Suprapubic skin (tissue), 4 donors: ENCODE measurements around the gene ATXN7L2. TPM values are rescaled to one million over a fixed set of nuclear protein-coding genes. Genes with fewer than 3 reads are reported as not detected.

Experiments used
- DNase-seq, 2 donors: peaks; one replicate each; pipeline ENCODE4 v3.0.0-alpha.2; 2019; ENCODE audit warnings: low spot score in 2 of 2
- H3K27ac ChIP-seq: fragments of 200-600 bp; sonication (generic); one replicate; pipeline ENCODE4 v1.5.1; 2019
- H3K27me3 ChIP-seq: fragments of 200-600 bp; sonication (generic); one replicate; pipeline ENCODE4 v1.5.1; 2019
- H3K36me3 ChIP-seq: fragments of 200-600 bp; sonication (generic); one replicate; pipeline ENCODE4 v1.5.1; 2019
- H3K4me1 ChIP-seq: fragments of 200-600 bp; sonication (generic); one replicate; pipeline ENCODE4 v1.5.1; 2019
- H3K4me3 ChIP-seq: fragments of 200-600 bp; sonication (generic); one replicate; pipeline ENCODE4 v1.5.1; 2019; ENCODE audit warnings: mild to moderate bottlenecking
- H3K9me3 ChIP-seq: fragments of 200-600 bp; sonication (generic); one replicate; pipeline ENCODE4 v1.5.1; 2019
- CTCF ChIP-seq, 2 donors: fragments of 200-600 bp in 1 of 2; fragments of 450-650 bp in 1 of 2; sonication (generic) in 1 of 2; IDR thresholded peaks; one replicate each; pipeline ENCODE4 v1.5.1; 2016 to 2019; ENCODE audit warnings: antibody characterized with exemption in 2 of 2, mild to moderate bottlenecking in 1 of 2, moderate library complexity in 1 of 2
- EP300 ChIP-seq: sonication (generic); formaldehyde crosslinking; IDR thresholded peaks from one replicate; pipeline ENCODE4 v1.6.1; 2017; ENCODE audit warnings: antibody characterized with exemption
- POLR2A ChIP-seq, 2 donors: fragments of 450-650 bp; IDR thresholded peaks; one replicate each; pipeline ENCODE4 v1.6.1; 2017; ENCODE audit warnings: antibody characterized with exemption in 2 of 2, mild to moderate bottlenecking in 2 of 2, moderate library complexity in 2 of 2
- POLR2AphosphoS5 ChIP-seq, 3 donors: sonication (generic); formaldehyde crosslinking; IDR thresholded peaks; one replicate each; pipeline ENCODE4 v1.6.1; 2017; ENCODE audit warnings: antibody characterized with exemption in 3 of 3
- WGBS: methylation state at CpG from one replicate; pipeline ENCODE4 v1.1.5; 2018; 5-methylcytosine and 5-hydroxymethylcytosine counted together
- total RNA-seq, 4 donors: library from RNA; depleted of rRNA; stranded (reverse); fragments of >200 nt; gene quantifications; one replicate each; pipeline ENCODE4 v1.1.0, GENCODE V29; 2016

Gene ATXN7L2
- total RNA-seq, 4 donors from 2014 or later = 5.1 to 8.4 (median 7.2) TPM

- no peak overlapping the region for H3K4me3 ChIP-seq
- no peaks in the 10 kb centered on the region for H3K27me3 ChIP-seq
- TF ChIP-seq EP300 (no peak), POLR2A (IDR thresholded peaks at IDR 0.05) (no peak), POLR2AphosphoS5 (IDR thresholded peaks at IDR 0.05) (no peak), CTCF (IDR thresholded peaks at IDR 0.05) (no peak)
- H3K9me3 ChIP-seq = no peaks in the 10 kb centered on the region
- no peak overlapping the region for H3K27ac ChIP-seq
- 79% methylated on average over 3 of the region's 3 CpGs for WGBS
- peaks cover 6% of the 10 kb centered on the region for H3K4me1 ChIP-seq
- no peak for DNase-seq
- H3K36me3 ChIP-seq = no peaks in the 10 kb centered on the region
These were observed 57.4 kb downstream of the ATXN7L2 start for GRCh38 chr1:109541102-109541501.

Other genes starting within 250 kb of the ATXN7L2 start
- gene CELSR2, start 234.4 kb upstream of the ATXN7L2 start, total RNA-seq = 100 to 1,000 TPM; 106 to 145 (median 129) TPM
- 1 to 10 TPM; 1.9 to 6.8 (median 3.7) TPM for gene PSRC1, start 200.8 kb upstream of the ATXN7L2 start, total RNA-seq
- not detected for gene MYBPHL, start 176.9 kb upstream of the ATXN7L2 start, total RNA-seq
- gene SORT1, start 86.0 kb upstream of the ATXN7L2 start, total RNA-seq = 10 to 100 TPM; 27.8 to 52.7 (median 34.5) TPM
- 10 to 100 TPM; 26.2 to 36.2 (median 31.5) TPM for gene PSMA5, start 57.5 kb upstream of the ATXN7L2 start, total RNA-seq
- 1 to 10 TPM in 1 of 4 donors, under 1 TPM in 2, not detected in 1; 0.23 to 2.1 (median 0.34) TPM for gene SYPL2, start 17.4 kb upstream of the ATXN7L2 start, total RNA-seq
- gene CYB561D1, start 10.2 kb downstream of the ATXN7L2 start, total RNA-seq = 10 to 100 TPM; 12.3 to 27.4 (median 24.7) TPM
- gene AMIGO1, start 25.8 kb downstream of the ATXN7L2 start, total RNA-seq = 1 to 10 TPM; 2.1 to 8.5 (median 4.7) TPM
- gene GPR61, start 56.0 kb downstream of the ATXN7L2 start, total RNA-seq = 1 to 10 TPM in 1 of 4 donors, under 1 TPM in 1, not detected in 2; 0.19 to 1.4 TPM
- 10 to 100 TPM in 2 of 4 donors, 1 to 10 TPM in 2; 6.7 to 11.1 (median 9.5) TPM for gene GNAI3, start 64.7 kb downstream of the ATXN7L2 start, total RNA-seq
- gene GNAT2, start 135.7 kb downstream of the ATXN7L2 start, total RNA-seq = not detected
- 10 to 100 TPM; 48.4 to 69.1 (median 58.1) TPM for gene AMPD2, start 135.9 kb downstream of the ATXN7L2 start, total RNA-seq
- 10 to 100 TPM; 18.7 to 41.1 (median 32.3) TPM for gene GSTM4, start 172.2 kb downstream of the ATXN7L2 start, total RNA-seq
- gene GSTM2, start 184.2 kb downstream of the ATXN7L2 start, total RNA-seq = 100 to 1,000 TPM; 103 to 366 (median 186) TPM
- gene GSTM1, start 203.9 kb downstream of the ATXN7L2 start, total RNA-seq = 10 to 100 TPM in 1 of 4 donors, not detected in 3; 48.2 TPM
- gene GSTM5, start 228.3 kb downstream of the ATXN7L2 start, total RNA-seq = 1 to 10 TPM in 2 of 4 donors, under 1 TPM in 1, not detected in 1; 0.38 to 2.6 (median 1.4) TPM